Measurements from ENCODE around the gene CLASP1. TPM values are rescaled to one million over a fixed set of nuclear protein-coding genes. Genes with fewer than 3 reads are reported as not detected.
A peak's percentile ranks its signal among the peaks of the same experiment; 100 is the strongest.

CLASP1 gene
- total and polyA plus RNA-seq, 11 donors = 16.0 to 84.5 (median 60.2) TPM

- DNase-seq (no peak), ATAC-seq (no peak)
- WGBS, 4 donors = 61 to 78% (median 71%) methylated on average over 2 of the region's 2 CpGs
- intact Hi-C loops (cut with DNase I) = no loop called here
- H3K27ac ChIP-seq = peak overlapping the region in 2 of 12 donors; percentile 1 to 21
- H3K4me3 ChIP-seq = no peak overlapping the region
- H3K27me3 ChIP-seq = no peaks in the 10 kb centered on the region
- H3K9me3 ChIP-seq = no peaks in the 10 kb centered on the region
- H3K4me1 ChIP-seq = peaks cover 0 to 65% (median 40%) of the 10 kb centered on the region in 12 donors
- peaks cover 0 to 6% (median 0%) of the 10 kb centered on the region in 9 donors for H3K36me3 ChIP-seq
- TF ChIP-seq POLR2A (IDR thresholded peaks at IDR 0.05) = no peak
- TF ChIP-seq CTCF (IDR thresholded peaks at IDR 0.05) = no peak
These were observed 79.1 kb downstream of the CLASP1 start for GRCh38 chr2:121570036-121570666.

GRCh38 chr2:121567957-121568409, 81.3 kb downstream of the CLASP1 start:
- Histone ChIP-seq H3K27ac (peak overlapping the region in 1 of 12 donors; percentile 6), H3K4me1 (peaks cover 0 to 79% (median 51%) of the 10 kb centered on the region in 12 donors)
- intact Hi-C loops (cut with DNase I) = no loop called here

GRCh38 chr2:121567452-121567851, 81.8 kb downstream of the CLASP1 start:
- DNase-seq (no peak), ATAC-seq (no peak)
- peaks cover 0 to 6% (median 0%) of the 10 kb centered on the region in 9 donors for H3K36me3 ChIP-seq
- H3K9me3 ChIP-seq = no peaks in the 10 kb centered on the region
- no peak overlapping the region for H3K4me3 ChIP-seq
- H3K4me1 ChIP-seq = peaks cover 0 to 85% (median 56%) of the 10 kb centered on the region in 12 donors
- H3K27ac ChIP-seq = peak overlapping the region in 2 of 12 donors; percentile 1 to 9
- WGBS, 4 donors = 71 to 93% (median 78%) methylated on average over 7 of the region's 7 CpGs
- no peaks in the 10 kb centered on the region for H3K27me3 ChIP-seq
- intact Hi-C loops (cut with DNase I) = no loop called here
- no peak for TF ChIP-seq CTCF (IDR thresholded peaks at IDR 0.05)
- no peak for TF ChIP-seq POLR2A (IDR thresholded peaks at IDR 0.05)

More at GRCh38 chr2:121567957-121568409, 81.3 kb downstream of the CLASP1 start:
- Histone ChIP-seq H3K9me3 (no peaks in the 10 kb centered on the region), H3K36me3 (peaks cover 0 to 6% (median 0%) of the 10 kb centered on the region in 9 donors), H3K27me3 (no peaks in the 10 kb centered on the region), H3K4me3 (no peak overlapping the region)
- 62 to 67% (median 65%) methylated on average over 4 of the region's 4 CpGs for WGBS, 4 donors
- ATAC-seq = peak in 1 of 4 donors; percentile 8
- DNase-seq = no peak
- TF ChIP-seq POLR2A (IDR thresholded peaks at IDR 0.05) (no peak), CTCF (IDR thresholded peaks at IDR 0.05) (no peak)

- intact Hi-C loops (cut with DNase I) = no loop called here
- 50 to 57% (median 53%) methylated on average over 5 of the region's 5 CpGs for WGBS, 4 donors
- ATAC-seq = peak; percentile 81 to 92 (median 86)
- Histone ChIP-seq H3K36me3 (no peaks in the 10 kb centered on the region), H3K27me3 (no peaks in the 10 kb centered on the region), H3K4me3 (no peak overlapping the region), H3K4me1 (peaks cover 0 to 87% (median 60%) of the 10 kb centered on the region in 12 donors), H3K27ac (peak overlapping the region in 9 of 12 donors; percentile 15 to 75 (median 43)), H3K9me3 (no peaks in the 10 kb centered on the region)
- no peak for TF ChIP-seq POLR2A (IDR thresholded peaks at IDR 0.05)
- TF ChIP-seq CTCF (IDR thresholded peaks at IDR 0.05) = no peak
- DNase-seq = peak in 3 of 5 donors; percentile 32 to 69 (median 41)
These were observed 83.6 kb downstream of the CLASP1 start for GRCh38 chr2:121565389-121566250.

Data from heart left ventricle (tissue), 16 donors.